Measurements from ENCODE around the gene UBE2QL1. TPM values are rescaled to one million over a fixed set of nuclear protein-coding genes. Genes with fewer than 3 reads are reported as not detected.

The UBE2QL1 gene
- total RNA-seq, 1 experiment from 2014 or later = 0.11 TPM

DNA sequence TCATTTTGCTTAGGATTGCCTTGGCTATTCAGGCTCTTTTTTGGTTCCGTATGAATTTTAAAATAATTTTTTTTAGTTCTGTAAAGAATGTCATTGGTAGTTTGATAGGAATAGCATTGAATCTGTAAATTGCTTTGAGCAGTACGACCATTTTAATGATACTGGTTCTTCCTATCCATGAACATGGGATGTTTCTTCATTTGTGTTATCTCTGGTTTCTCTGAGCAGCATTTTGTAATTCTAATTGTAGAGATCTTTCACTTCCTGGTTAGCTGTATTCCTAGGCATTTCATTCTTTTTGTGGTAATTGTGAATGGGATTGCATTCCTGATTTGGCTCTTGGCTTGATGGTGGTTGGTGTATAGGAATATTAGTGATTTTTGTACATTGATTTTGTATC is 6.3 kb upstream of the UBE2QL1 start:
- Histone ChIP-seq H2BK5ac (ENCODE audit: insufficient read length, low read length) (no peak overlapping the region), H3K18ac (ENCODE audit: insufficient read length, low read depth, low read length) (no peak overlapping the region), H4K8ac (replicated peaks; ENCODE audit: insufficient read length, low read depth, low read length) (no peak overlapping the region), H3K4ac (ENCODE audit: low read depth, low read length) (no peak overlapping the region), H3T11ph (ENCODE audit: low read length) (no peak overlapping the region), H3K23ac (ENCODE audit: insufficient read length, low read depth, low read length) (no peak overlapping the region), H2BK12ac (ENCODE audit: insufficient read length, low read depth, low read length) (no peak overlapping the region), H3K9ac (ENCODE audit: extremely low read depth, insufficient read length, low read length) (no peak overlapping the region), H2AFZ (ENCODE audit: low read length) (no peak overlapping the region), H3K9me3 (ENCODE audit: control insufficient read depth, low read depth, low read length) (no peaks in the 10 kb centered on the region), H3K79me2 (ENCODE audit: insufficient read depth, low read length) (no peaks in the 10 kb centered on the region), H3K27me3 (ENCODE audit: insufficient read depth, low read length) (no peaks in the 10 kb centered on the region), H2BK20ac (ENCODE audit: low read depth, low read length, poor library complexity, severe bottlenecking) (no peak overlapping the region), H3K14ac (ENCODE audit: insufficient read depth, low read length) (no peak overlapping the region), H3K4me2 (ENCODE audit: insufficient read depth, insufficient read length, low read length) (no peak overlapping the region), H2BK120ac (ENCODE audit: low read depth, low read length, poor library complexity, severe bottlenecking) (no peak overlapping the region), H3K79me1 (ENCODE audit: insufficient read depth, low read depth, low read length, poor library complexity, severe bottlenecking) (no peaks in the 10 kb centered on the region), H4K91ac (ENCODE audit: insufficient read length, low read depth, low read length) (no peak overlapping the region), H2BK15ac (ENCODE audit: low read depth, low read length) (no peak overlapping the region), H2AK5ac (ENCODE audit: insufficient read length, low read length) (no peak overlapping the region), H3K56ac (ENCODE audit: insufficient read length, low read depth, low read length) (no peak overlapping the region), H3K4me1 (ENCODE audit: insufficient read depth, low read length) (no peaks in the 10 kb centered on the region), H3K27ac (ENCODE audit: insufficient read length, low read depth, low read length) (no peak overlapping the region), H3K23me2 (ENCODE audit: insufficient read length, low read depth, low read length, poor library complexity, severe bottlenecking) (no peaks in the 10 kb centered on the region), H4K20me1 (ENCODE audit: control insufficient read depth, insufficient read depth, insufficient read length) (no peaks in the 10 kb centered on the region), H4K5ac (ENCODE audit: insufficient read length, low read depth, low read length) (no peak overlapping the region)
- H3K36me3 Mint-ChIP-seq (ENCODE audit: insufficient read depth in 1 of 3, low read depth in 3 of 3) = peaks cover 0 to 4% (median 0%) of the 10 kb centered on the region in 3 experiments; a peak in 2 of 7 replicates
- no peak for DNase-seq
- no peak overlapping the region for H3K4me3 Mint-ChIP-seq
- no CpG with 5 or more reads among the region's 2 CpGs for WGBS (ENCODE audit: extremely low coverage, insufficient read length, low lambda C conversion rate)
- H3K27me3 Mint-ChIP-seq (ENCODE audit: low read depth) = peaks cover 51% of the 10 kb centered on the region
- H3K4me1 Mint-ChIP-seq = no peaks in the 10 kb centered on the region
- H3K9me3 Mint-ChIP-seq = peaks cover 17 to 35% of the 10 kb centered on the region in 2 experiments
- TF ChIP-seq, protein P1, sequence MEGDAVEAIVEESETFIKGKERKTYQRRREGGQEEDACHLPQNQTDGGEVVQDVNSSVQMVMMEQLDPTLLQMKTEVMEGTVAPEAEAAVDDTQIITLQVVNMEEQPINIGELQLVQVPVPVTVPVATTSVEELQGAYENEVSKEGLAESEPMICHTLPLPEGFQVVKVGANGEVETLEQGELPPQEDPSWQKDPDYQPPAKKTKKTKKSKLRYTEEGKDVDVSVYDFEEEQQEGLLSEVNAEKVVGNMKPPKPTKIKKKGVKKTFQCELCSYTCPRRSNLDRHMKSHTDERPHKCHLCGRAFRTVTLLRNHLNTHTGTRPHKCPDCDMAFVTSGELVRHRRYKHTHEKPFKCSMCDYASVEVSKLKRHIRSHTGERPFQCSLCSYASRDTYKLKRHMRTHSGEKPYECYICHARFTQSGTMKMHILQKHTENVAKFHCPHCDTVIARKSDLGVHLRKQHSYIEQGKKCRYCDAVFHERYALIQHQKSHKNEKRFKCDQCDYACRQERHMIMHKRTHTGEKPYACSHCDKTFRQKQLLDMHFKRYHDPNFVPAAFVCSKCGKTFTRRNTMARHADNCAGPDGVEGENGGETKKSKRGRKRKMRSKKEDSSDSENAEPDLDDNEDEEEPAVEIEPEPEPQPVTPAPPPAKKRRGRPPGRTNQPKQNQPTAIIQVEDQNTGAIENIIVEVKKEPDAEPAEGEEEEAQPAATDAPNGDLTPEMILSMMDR (conservative IDR thresholded peaks at IDR 0.05) = no peak
- H3K27ac Mint-ChIP-seq = no peak overlapping the region
